Tibial nerve (tissue), 4 donors: ENCODE results near the gene SH3TC1.

Experiments
- EP300 ChIP-seq, 2 donors: sonication (generic); formaldehyde crosslinking; IDR thresholded peaks; one replicate each; pipeline ENCODE4 v1.6.1; 2017; ENCODE audit warnings: antibody characterized with exemption in 2 of 2, mild to moderate bottlenecking in 1 of 2
- TF ChIP-seq, protein P1 (sequence below), 5 experiments: fragments of 200-600 bp in 3 of 5; fragments of 450-650 bp in 2 of 5; sonication (generic) in 3 of 5; IDR thresholded peaks; one replicate each; pipeline ENCODE4 v1.5.1; 2016 to 2019; ENCODE audit warnings: antibody characterized with exemption in 5 of 5, mild to moderate bottlenecking in 3 of 5, moderate library complexity in 2 of 5

DNA sequence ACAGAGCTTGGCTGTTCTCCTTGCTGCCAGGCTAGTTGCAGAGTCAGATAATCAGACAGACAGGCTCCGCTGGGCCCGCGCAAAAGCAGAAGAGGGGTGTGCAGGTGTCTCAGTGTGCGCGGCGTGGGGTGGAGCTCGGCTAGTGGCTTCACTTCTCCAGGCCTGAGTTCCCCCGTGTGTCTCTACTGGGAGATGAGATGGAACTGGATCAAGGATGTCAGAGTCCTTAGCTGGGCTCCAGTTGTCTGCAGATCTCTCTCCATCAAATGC is 91.5 kb downstream of the SH3TC1 start:
- TF ChIP-seq EP300 (IDR thresholded peaks at IDR 0.05) = no peak
- TF ChIP-seq, protein P1, sequence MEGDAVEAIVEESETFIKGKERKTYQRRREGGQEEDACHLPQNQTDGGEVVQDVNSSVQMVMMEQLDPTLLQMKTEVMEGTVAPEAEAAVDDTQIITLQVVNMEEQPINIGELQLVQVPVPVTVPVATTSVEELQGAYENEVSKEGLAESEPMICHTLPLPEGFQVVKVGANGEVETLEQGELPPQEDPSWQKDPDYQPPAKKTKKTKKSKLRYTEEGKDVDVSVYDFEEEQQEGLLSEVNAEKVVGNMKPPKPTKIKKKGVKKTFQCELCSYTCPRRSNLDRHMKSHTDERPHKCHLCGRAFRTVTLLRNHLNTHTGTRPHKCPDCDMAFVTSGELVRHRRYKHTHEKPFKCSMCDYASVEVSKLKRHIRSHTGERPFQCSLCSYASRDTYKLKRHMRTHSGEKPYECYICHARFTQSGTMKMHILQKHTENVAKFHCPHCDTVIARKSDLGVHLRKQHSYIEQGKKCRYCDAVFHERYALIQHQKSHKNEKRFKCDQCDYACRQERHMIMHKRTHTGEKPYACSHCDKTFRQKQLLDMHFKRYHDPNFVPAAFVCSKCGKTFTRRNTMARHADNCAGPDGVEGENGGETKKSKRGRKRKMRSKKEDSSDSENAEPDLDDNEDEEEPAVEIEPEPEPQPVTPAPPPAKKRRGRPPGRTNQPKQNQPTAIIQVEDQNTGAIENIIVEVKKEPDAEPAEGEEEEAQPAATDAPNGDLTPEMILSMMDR (IDR thresholded peaks at IDR 0.05) = no peak
